Renal pelvis (tissue), 4 donors: ENCODE results near the gene C10orf67. TPM values are rescaled to one million over a fixed set of nuclear protein-coding genes. Genes with fewer than 3 reads are reported as not detected.
"Not testable (repeated sequence)": the region's sequence is repeated elsewhere in the genome, so short reads cannot be mapped to it uniquely, and the experiment has no call there.

Source experiments
- DNase-seq: peaks from one replicate; pipeline ENCODE4 v3.0.0-alpha.2; 2013
- polyA plus RNA-seq, 3 donors: library from polyadenylated mRNA; unstranded; fragments of 120-200 nt; gene quantifications; one replicate each; pipeline ENCODE4 v1.2.1, GENCODE V29; 2013; ENCODE audit not compliant: insufficient read length in 3 of 3

Gene C10orf67
- polyA plus RNA-seq, 3 donors: 2.1 to 3.0 (median 2.2) TPM

DNA sequence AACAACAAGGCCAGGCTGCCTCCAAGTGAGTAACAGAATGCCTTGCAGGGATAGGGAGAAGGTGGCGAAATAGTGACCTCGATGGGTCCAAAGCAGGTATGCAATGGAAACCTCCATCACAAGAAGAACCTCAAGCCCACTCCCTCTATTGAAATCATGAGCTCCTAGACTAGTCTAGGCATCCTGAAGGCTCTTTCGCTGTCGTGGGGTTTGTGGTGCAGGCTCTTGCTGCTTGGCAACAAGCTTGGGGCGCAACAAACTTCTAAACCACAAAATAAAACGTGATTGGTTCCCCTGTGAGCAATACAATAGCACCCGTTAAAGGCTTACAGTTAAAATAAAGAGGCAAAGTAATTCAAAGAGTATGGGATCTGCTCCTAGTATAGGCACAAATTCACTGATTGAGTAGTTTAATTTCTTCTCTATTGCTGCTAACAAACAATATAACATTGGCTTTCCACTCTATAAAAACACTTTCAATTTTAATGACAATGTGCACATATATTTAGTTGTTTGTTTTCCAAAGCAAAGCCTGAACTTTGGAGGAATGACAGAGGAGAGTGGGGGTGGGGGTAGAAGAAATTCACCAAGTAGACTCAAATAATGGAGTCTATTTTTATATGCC lies 64.1 kb downstream of the C10orf67 start:
- DNase-seq: no peak

DNA sequence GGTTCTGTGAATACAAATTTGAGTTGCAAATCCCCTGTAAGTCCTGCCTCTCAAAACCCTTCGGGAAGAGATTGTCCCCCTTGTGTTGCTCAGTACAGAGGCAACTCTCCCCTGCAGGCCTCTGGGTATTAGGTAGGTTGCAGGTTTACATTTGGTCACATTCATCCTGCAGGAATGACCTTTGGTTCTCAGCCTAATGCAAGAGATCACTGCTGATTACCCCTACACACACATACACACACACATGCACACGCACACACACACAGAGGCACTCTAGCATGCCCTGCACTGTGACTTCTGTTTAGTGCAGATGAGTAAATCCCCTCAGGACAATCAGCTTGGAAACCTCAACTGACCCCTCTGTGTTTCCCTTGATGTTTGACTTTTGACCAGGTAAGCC lies 69.2 kb downstream of the C10orf67 start:
- no peak for DNase-seq

- not testable (repeated sequence) for DNase-seq
Measured at GRCh38 chr10:23274179-23274578, 70.4 kb downstream of the C10orf67 start.

- DNase-seq: no peak
Measured at GRCh38 chr10:23270531-23270930, 74.1 kb downstream of the C10orf67 start.

- no peak for DNase-seq
Measured at GRCh38 chr10:23263441-23264164, 81.0 kb downstream of the C10orf67 start.

DNA sequence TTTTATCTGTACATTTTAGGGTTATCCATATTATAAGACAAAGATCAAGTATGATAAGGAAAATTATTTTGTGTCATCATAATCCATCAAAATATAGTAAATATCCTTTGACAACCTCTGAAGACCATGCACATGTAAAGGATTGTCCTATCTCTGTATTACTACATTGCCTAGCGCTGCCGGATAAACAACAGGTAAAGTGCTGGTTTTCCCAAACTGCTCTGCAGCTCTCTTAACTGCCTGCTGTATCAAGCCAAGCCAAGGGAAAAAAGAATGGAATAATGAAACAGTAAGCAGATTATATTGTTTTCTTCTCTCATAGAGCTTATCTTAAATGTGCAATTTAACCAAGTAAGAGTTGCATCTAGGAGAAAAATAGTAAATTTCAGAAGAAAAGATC lies 81.7 kb downstream of the C10orf67 start:
- no peak for DNase-seq

GRCh38 chr10:23258516-23258915 lies 86.1 kb downstream of the C10orf67 start:
- DNase-seq: no peak

DNA sequence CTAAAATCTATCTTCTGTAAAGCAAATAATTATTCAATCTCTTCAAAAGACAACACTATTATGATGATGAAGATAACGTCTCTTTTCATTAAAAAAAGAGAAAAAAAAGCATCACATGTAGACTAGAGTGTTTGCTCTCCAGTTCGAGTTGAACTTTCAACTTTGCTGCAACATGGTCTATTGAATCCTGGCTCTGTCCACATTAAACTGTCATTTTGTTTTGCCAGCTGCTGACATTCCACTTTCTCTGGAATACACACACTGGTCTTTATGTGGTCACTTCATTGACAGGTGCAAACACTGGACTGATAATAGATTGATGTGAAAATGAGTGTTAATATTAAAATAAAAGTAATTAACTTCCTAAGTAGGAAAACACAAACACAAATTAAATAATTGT lies 90.8 kb downstream of the C10orf67 start:
- DNase-seq: peak; percentile 21

DNA sequence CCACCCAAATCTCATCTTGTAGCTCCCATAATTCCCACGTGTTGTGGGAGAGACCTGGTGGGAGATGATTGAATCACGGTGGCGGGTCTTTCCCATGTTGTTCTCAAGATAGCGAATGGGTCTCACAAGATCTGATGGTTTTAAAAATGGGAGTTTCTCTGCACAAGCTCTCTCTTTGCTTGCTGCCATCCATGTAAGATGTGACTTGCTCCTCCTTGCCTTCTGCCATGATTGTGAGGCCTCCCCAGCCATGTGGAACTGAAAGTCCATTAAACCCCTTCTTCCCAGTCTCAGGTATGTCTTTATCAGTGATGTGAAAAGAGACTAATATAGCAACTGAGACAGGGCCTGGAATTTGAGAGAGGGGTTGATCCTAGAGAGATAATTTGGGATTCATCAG lies 91.7 kb downstream of the C10orf67 start:
- not testable (repeated sequence) for DNase-seq

GRCh38 chr10:23241779-23242178 lies 102.8 kb downstream of the C10orf67 start:
- not testable (repeated sequence) for DNase-seq

DNA sequence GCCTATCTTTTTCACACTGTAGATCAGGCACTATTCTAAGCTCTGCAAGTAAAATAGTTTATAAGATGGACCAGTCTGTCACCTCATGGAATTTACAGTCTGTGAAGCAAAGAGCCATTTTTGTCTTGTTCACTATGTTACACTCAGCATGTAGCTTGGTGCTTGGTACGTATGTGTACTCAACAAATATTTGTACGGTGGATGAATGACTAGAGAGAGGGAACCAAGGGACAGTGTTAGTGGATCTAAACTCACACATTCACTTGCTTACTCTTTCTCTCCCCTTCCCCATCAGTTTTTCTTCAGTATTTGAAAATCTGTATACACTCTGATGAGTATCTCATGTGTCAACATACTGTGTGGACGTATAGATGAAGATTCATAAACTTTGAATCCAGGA lies 106.6 kb downstream of the C10orf67 start:
- DNase-seq: no peak

GRCh38 chr10:23230582-23230981 lies 114.0 kb downstream of the C10orf67 start:
- DNase-seq: no peak

GRCh38 chr10:23217471-23217870 lies 127.1 kb downstream of the C10orf67 start:
- DNase-seq: no peak

GRCh38 chr10:23205972-23206642 lies 138.5 kb downstream of the C10orf67 start:
- DNase-seq: no peak

- DNase-seq: no peak
Measured at GRCh38 chr10:23204773-23205172, 139.8 kb downstream of the C10orf67 start.

DNA sequence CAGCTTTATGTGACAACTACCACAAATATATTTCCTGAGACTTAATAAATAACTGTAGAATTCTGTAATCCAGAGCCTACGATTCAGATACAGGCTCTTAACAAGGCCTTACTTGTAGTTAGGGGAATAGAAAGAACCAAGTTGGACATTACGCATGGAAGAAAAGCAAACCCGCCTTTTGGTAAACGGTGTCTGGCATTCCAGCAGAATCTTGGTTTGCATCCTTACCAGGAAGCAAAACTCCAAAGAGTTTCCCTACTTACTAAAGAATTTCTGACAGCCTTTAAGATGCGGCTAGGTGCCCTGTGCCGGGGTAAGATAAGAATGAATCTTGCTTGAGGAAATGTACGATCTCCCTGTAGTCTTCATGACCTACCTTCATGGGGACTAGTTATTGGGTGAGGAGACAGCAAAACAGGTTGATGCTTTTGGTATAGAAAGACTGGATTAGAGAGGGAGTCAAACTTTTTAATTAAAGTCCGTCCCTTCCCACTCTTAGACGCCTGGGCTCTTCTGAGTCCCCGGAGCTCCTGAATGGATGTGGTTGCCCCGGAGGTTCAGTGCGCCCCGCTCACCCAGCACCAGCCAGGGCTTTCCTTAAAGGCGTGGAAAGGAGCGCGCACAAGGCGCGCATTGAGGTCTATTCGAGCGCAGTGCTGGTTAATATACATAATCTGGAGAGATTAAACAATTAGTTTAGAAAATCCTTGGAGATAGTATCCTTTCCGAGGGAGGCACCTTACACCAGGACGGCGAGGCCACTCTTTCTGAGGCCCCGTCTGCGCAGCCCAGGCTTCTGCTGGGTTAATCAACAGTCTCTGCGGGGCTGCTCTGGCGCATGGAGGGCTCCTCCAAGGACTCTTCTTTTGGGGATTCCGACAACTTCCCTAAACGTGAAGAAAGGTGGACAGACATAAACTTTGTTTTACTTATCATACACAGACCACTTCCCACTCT lies 140.9 kb downstream of the C10orf67 start:
- no peak for DNase-seq

DNA sequence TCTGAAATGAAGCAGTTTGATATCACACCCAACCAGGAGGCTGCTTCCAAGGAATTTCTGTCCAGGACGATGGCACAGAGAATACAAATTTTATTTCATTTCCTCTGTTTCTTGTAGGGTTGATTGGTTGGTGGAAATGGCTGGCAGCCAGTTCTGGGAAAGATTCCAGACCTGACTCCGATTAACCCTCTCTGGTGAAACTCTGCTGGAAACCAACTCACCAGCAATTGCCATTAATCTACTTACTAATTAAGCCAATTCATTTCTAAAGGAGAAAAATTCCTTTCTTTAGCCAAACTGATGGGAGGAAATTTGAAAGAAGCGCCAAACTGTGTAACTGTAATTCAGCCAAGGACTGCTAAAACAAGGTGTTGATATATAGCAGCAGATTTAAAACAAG lies 141.8 kb downstream of the C10orf67 start:
- DNase-seq: no peak

DNA sequence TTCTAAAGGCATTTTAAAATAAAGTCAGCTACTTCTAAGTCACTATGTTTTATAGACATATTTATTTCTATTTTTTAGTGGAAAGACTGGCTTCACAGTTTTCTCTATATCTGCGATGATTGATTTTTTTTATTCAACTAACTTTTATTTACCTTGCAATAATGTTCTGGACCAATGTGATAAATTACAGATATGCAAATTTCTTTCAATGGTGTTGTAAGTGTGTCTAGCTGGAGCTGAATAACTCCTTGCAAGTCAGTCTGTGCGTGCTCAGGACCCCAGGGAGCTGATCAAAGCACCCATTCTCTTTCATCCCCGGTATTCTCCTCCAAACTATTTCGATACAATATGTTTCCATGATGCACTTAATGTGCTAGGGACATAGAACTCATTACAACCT lies 142.8 kb downstream of the C10orf67 start:
- no peak for DNase-seq

DNA sequence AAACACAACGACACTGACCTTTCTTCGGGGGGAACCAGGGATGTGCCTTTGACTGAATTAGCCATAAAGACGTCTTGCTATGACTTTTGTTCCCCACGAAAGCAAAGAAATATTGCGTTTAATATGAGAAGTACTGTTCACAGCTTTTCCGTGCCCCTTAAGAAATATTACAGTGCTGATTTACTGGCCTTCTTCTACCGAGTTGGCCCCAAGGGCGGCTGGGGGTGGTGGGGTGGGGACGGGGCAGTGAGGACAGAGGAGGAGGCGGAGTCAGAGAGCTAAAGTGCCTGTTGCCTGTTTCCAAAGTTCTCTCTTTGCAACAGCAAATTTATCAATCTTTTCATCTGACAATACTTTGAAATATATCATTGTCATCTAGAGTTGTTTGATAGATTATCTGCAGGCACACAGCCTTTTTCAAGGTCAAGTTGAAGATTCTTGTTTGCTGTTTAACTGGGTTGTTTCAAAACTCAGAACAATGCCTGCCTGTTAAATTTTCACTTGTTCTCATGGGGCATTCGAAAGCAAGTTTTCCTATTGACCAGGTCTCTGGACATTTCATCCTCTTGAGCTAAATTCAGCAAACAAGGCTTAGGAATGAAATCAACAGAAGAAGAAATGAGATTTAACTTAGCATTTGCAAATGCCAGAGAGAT lies 143.5 kb downstream of the C10orf67 start:
- DNase-seq: no peak

DNA sequence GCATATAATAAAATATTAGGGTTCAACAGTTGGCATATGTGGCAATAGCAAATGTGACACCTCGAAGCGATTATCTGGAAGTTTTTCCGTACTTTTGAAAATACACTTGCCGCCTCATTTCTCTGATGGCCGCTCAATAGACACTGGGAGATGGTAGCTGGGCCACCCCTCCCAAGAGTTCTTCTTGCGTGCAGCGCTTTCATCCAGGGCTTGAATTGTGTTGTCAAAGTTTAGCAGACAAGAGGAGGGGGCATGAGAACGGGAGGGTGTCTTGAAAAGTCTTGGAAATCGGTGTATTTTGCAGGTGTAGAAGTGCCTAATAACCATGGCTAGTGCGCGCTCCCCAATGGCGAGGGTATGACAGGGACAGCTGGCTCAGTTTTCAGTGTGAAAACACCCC lies 144.0 kb downstream of the C10orf67 start:
- no peak for DNase-seq

DNA sequence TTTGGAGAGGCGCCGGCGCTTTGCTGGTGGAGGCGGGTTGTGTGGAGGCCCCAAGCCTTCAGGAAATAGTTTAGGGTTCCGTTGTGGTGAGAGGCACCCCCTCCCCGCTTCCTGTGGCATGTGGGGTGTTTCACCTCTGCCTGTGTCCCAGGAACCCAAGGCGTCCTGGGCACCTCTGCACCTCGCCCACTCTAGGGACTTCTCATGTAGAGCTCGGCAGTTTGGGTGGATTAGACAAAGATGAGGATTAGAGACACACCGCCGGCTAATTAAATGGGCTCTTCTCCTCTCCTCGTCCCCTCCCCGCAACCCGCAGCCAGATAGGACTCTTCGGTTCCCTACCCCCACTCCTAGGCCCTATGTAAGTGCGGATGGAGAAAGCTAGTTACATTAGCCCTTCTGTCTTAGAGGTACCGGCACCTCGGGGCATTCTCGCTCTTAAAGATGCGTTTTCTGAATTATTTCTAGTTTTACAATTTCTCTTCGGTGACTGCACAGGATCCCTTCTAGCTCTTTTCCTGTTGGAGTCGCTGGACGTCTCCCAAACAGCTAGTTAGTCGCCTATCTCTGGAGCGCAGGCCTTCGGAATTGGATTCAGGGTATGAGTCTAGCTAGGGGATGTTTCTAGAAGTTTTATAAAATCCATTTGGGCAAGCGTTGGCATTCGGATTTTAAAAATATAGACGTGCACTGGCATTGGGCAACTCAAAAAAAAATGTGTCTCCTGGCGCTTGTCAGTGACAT lies 144.7 kb downstream of the C10orf67 start:
- no peak for DNase-seq
